VCaP (cell line): Measurements from ENCODE around the gene DLG2.
"Not testable (repeated sequence)": the region's sequence is repeated elsewhere in the genome, so short reads cannot be mapped to it uniquely, and the experiment has no call there.

Experiments used
- H3K27ac ChIP-seq: fragments of 450-650 bp; 2 replicates; pipeline ENCODE4 v1.5.1; 2017
- TF ChIP-seq, protein P1 (sequence below): fragments of 450-650 bp; conservative IDR thresholded peaks from 2 replicates; pipeline ENCODE4 v1.5.1; 2017; ENCODE audit warnings: mild to moderate bottlenecking, moderate library complexity

DLG2 gene

GRCh38 chr11:85127349-85127748 is 499.8 kb downstream of the DLG2 start:
- H3K27ac ChIP-seq = no peak overlapping the region
- TF ChIP-seq, protein P1, sequence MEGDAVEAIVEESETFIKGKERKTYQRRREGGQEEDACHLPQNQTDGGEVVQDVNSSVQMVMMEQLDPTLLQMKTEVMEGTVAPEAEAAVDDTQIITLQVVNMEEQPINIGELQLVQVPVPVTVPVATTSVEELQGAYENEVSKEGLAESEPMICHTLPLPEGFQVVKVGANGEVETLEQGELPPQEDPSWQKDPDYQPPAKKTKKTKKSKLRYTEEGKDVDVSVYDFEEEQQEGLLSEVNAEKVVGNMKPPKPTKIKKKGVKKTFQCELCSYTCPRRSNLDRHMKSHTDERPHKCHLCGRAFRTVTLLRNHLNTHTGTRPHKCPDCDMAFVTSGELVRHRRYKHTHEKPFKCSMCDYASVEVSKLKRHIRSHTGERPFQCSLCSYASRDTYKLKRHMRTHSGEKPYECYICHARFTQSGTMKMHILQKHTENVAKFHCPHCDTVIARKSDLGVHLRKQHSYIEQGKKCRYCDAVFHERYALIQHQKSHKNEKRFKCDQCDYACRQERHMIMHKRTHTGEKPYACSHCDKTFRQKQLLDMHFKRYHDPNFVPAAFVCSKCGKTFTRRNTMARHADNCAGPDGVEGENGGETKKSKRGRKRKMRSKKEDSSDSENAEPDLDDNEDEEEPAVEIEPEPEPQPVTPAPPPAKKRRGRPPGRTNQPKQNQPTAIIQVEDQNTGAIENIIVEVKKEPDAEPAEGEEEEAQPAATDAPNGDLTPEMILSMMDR = no peak

DNA sequence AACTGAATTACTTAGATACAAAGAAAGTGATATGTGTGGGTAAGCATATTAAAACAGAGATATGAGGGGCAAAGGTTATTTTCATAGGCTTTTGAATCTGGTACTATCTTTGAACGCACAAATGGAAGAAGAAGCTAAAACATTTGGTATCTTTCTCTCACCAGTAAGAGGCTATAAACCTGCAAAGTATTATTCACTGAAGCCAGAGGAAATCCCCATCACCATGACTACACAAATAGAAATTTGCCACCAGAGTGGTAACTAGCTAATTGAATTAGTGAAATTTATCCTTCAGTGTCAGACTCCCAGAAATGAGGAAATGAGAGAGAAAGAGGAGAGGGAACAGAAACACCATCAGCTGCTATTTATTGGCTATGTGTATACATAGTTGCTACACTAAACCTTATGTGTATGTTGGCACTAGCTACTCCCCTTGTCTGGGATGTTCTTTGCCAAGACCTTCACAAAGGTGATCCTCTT is 503.4 kb downstream of the DLG2 start:
- TF ChIP-seq, protein P1 = no peak
- H3K27ac ChIP-seq = no peak overlapping the region; the same call in 1 of the 2 replicates

DNA sequence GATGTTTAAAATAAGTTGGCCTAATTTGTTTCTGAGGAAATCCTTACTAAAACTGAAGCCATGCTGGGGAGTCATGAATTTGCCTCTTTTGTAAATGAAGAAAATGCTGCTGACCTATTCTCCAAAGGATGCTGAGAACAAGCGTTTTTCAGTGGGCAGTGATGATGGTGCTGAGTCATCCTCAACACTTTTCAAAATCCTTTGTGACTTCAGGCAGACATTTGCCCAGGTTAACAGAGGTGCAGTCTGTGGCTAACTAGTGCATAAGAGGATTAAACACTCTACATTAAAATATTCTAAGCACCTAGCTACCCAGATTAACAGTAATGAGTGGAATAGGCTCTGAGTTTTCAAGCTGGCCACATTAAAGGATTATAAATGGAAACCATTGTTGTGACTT is 509.0 kb downstream of the DLG2 start:
- TF ChIP-seq, protein P1 = no peak
- H3K27ac ChIP-seq = no peak overlapping the region

- H3K27ac ChIP-seq = no peak overlapping the region
- TF ChIP-seq, protein P1 = no peak
Measured at GRCh38 chr11:85115798-85116197, 511.3 kb downstream of the DLG2 start.

DNA sequence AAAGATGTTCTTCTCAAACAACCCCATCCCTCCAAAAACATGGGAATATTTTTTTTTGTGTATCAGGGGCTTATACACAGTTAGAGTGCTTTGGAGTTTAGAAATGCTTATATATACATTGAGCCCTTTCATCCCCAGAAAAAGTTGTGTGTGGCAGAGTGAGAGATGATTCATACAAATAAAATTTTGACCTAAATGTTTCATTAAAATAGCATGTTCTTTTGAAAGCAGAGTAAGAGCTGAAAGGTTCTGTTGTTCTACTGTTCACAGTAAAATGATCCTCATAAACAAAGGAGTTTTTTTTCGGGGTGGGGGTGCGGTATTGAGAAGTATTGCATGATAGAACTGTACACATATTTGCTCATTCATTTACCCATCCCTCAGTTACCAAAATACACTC is 512.4 kb downstream of the DLG2 start:
- TF ChIP-seq, protein P1 = no peak
- H3K27ac ChIP-seq = no peak overlapping the region

- H3K27ac ChIP-seq = not testable (repeated sequence)
Measured at GRCh38 chr11:85110246-85110645, 516.9 kb downstream of the DLG2 start.

GRCh38 chr11:85109141-85109540 is 518.0 kb downstream of the DLG2 start:
- TF ChIP-seq, protein P1 = no peak
- no peak overlapping the region for H3K27ac ChIP-seq

DNA sequence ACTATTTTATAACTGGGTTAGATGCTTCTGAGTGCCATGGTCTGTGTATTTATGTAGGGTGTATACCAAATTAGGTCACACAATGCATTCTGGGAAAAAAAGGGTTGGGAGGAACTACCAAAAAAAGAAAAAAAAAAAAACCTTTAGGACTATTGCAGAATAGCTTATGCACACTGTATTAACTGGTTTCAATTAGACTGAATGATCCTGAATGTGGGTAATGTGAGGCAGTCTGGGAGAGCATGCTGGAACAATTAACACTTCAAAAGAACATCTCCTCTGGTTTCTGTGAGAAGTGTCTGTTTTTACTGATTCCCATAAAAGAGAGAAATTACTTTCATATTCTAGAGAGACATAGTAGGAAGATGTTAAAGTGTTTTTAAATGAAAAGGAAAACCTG is 521.3 kb downstream of the DLG2 start:
- TF ChIP-seq, protein P1 = no peak
- no peak overlapping the region for H3K27ac ChIP-seq
